H1 (cell line): Measurements from ENCODE around the gene HELT. TPM values are rescaled to one million over a fixed set of nuclear protein-coding genes. Genes with fewer than 3 reads are reported as not detected.

Source experiments
- BACH1 ChIP-seq: IDR thresholded peaks from 2 replicates; pipeline ENCODE4 v1.6.1; 2012; ENCODE audit warnings: low read length, improper control_type of control experiment
- CBX8 ChIP-seq: fragments of 300-800, 300-1000 bp; sonication (generic); IDR thresholded peaks from 2 replicates; pipeline ENCODE4 v1.7.1; 2016; ENCODE audit warnings: low read depth, low read length, borderline replicate concordance
- E2F6 ChIP-seq: IDR thresholded peaks from 2 replicates; pipeline ENCODE4 v1.6.1; 2012; ENCODE audit warnings: inconsistent platforms
- EP300 ChIP-seq, 2 experiments: IDR thresholded peaks; 1 replicate in 1 of 2; 2 replicates in 1 of 2; pipeline ENCODE4 v1.6.1; 2011 to 2012; ENCODE audit warnings: low read depth in 2 of 2, low read length in 2 of 2, mild to moderate bottlenecking in 2 of 2, borderline replicate concordance in 1 of 2, inconsistent platforms in 1 of 2, moderate library complexity in 1 of 2
- HDAC2 ChIP-seq, 2 experiments: fragments of 300-600 bp in 1 of 2; sonication (generic) in 1 of 2; IDR thresholded peaks; 2 replicates each; pipeline ENCODE4 v1.6.1; 2011 to 2012; ENCODE audit warnings: low read depth in 2 of 2, low read length in 2 of 2, mild to moderate bottlenecking in 2 of 2, moderate library complexity in 2 of 2, borderline replicate concordance in 1 of 2, inconsistent platforms in 1 of 2
- JUN ChIP-seq: IDR thresholded peaks from 2 replicates; pipeline ENCODE4 v1.6.1; 2011; ENCODE audit warnings: low read depth, mild to moderate bottlenecking, improper control_type of control experiment, low read length
- KDM4A ChIP-seq: IDR thresholded peaks from one replicate; pipeline ENCODE4 v1.7.1; 2012; ENCODE audit warnings: low read depth, mild to moderate bottlenecking, moderate library complexity, low read length, inconsistent platforms; ENCODE audit not compliant: severe bottlenecking
- RFX5 ChIP-seq: IDR thresholded peaks from 2 replicates; pipeline ENCODE4 v1.6.1; 2011; ENCODE audit warnings: low read depth, low read length, improper control_type of control experiment, borderline replicate concordance
- RNF2 ChIP-seq: fragments of 200-900, 300-1000 bp; sonication (generic); IDR thresholded peaks from 2 replicates; pipeline ENCODE4 v1.7.1; 2016; ENCODE audit warnings: borderline replicate concordance, low read depth, mild to moderate bottlenecking, antibody characterized with exemption, low read length; ENCODE audit not compliant: poor library complexity, severe bottlenecking; ENCODE audit errors: missing control alignments
- SIRT6 ChIP-seq: IDR thresholded peaks from one replicate; pipeline ENCODE4 v1.7.1; 2012; ENCODE audit warnings: low read length, inconsistent platforms
- SP2 ChIP-seq: IDR thresholded peaks from 2 replicates; pipeline ENCODE4 v1.6.1; 2012; ENCODE audit warnings: mild to moderate bottlenecking, low read length, inconsistent platforms
- TAF1 ChIP-seq: IDR thresholded peaks from 2 replicates; pipeline ENCODE4 v1.6.1; 2011; ENCODE audit warnings: mild to moderate bottlenecking, low read depth, low read length
- TEAD4 ChIP-seq: IDR thresholded peaks from 2 replicates; pipeline ENCODE4 v1.6.1; 2012; ENCODE audit warnings: low read depth, low read length, inconsistent platforms, mixed read lengths
- ZNF274 ChIP-seq: IDR thresholded peaks from 2 replicates; pipeline ENCODE4 v1.7.0; 2012; ENCODE audit warnings: low read length, borderline replicate concordance; ENCODE audit errors: extremely low read depth
- polyA plus RNA-seq, 7 experiments: library from polyadenylated mRNA; depleted of rRNA in 3 of 7; stranded (reverse) in 5 of 7; unstranded in 2 of 7; fragments of >200 nt in 5 of 7; fragments of 200-250 nt in 2 of 7; gene quantifications; 1 replicate in 5 of 7; 2 replicates in 1 of 7; 4 replicates in 1 of 7; pipeline versions ENCODE4 v1.2.1 to v1.2.3, GENCODE V29; 2011 to 2013; ENCODE audit warnings: missing spikeins in 2 of 7, mixed read lengths in 2 of 7
- total RNA-seq: library from RNA; stranded (reverse); fragmentation: NEBNext Ultra II Directional; extraction: Animal tissue kit (Norgen Biotek cat#: 25700); gene quantifications from 2 replicates; pipeline ENCODE4 v1.2.1, GENCODE V29; 2021
- TF ChIP-seq, protein P1 (sequence below): IDR thresholded peaks from 2 replicates; pipeline ENCODE4 v1.6.1; 2012; ENCODE audit warnings: inconsistent platforms
- TF ChIP-seq, protein P2 (sequence below), 3 experiments: IDR thresholded peaks; 1 replicate in 2 of 3; 2 replicates in 1 of 3; pipeline versions ENCODE4 v1.5.1 to v1.6.1; 2011; ENCODE audit warnings: low read length in 3 of 3, mild to moderate bottlenecking in 3 of 3, inconsistent platforms in 2 of 3, low read depth in 1 of 3, moderate library complexity in 1 of 3; ENCODE audit not compliant: insufficient read depth in 1 of 3; ENCODE audit errors: control extremely low read depth in 1 of 3

The HELT gene
- total and polyA plus RNA-seq, 2 of the 8 experiments (the other 6 are each of a cell fraction or from before 2014, with no cell fraction given) = 0.32 to 0.35 TPM

- TF ChIP-seq BACH1 = no peak
- no peak for TF ChIP-seq HDAC2 (IDR thresholded peaks at IDR 0.05; ENCODE audit: borderline replicate concordance in 1 of 2, low read depth in 2 of 2, low read length in 2 of 2)
- TF ChIP-seq, protein P1, sequence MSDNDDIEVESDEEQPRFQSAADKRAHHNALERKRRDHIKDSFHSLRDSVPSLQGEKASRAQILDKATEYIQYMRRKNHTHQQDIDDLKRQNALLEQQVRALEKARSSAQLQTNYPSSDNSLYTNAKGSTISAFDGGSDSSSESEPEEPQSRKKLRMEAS = peak; percentile 92
- no peak for TF ChIP-seq RFX5
- TF ChIP-seq SP2 = no peak
- TF ChIP-seq, protein P2, sequence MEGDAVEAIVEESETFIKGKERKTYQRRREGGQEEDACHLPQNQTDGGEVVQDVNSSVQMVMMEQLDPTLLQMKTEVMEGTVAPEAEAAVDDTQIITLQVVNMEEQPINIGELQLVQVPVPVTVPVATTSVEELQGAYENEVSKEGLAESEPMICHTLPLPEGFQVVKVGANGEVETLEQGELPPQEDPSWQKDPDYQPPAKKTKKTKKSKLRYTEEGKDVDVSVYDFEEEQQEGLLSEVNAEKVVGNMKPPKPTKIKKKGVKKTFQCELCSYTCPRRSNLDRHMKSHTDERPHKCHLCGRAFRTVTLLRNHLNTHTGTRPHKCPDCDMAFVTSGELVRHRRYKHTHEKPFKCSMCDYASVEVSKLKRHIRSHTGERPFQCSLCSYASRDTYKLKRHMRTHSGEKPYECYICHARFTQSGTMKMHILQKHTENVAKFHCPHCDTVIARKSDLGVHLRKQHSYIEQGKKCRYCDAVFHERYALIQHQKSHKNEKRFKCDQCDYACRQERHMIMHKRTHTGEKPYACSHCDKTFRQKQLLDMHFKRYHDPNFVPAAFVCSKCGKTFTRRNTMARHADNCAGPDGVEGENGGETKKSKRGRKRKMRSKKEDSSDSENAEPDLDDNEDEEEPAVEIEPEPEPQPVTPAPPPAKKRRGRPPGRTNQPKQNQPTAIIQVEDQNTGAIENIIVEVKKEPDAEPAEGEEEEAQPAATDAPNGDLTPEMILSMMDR (IDR thresholded peaks at IDR 0.05; ENCODE audit: control extremely low read depth in 1 of 3, insufficient read depth in 1 of 3, low read depth in 1 of 3, low read length in 3 of 3) = no peak
- peak; percentile 99 for TF ChIP-seq E2F6
- TF ChIP-seq CBX8 = no peak
- no peak for TF ChIP-seq RNF2
- TF ChIP-seq JUN = no peak
- no peak for TF ChIP-seq ZNF274
- TF ChIP-seq TAF1 = no peak
- no peak for TF ChIP-seq SIRT6
- peak; percentile 48 for TF ChIP-seq KDM4A
- TF ChIP-seq TEAD4 = no peak
- no peak for TF ChIP-seq EP300 (IDR thresholded peaks at IDR 0.05; ENCODE audit: borderline replicate concordance in 1 of 2, low read depth in 2 of 2, low read length in 2 of 2)
Observed at GRCh38 chr4:185017964-185018772, at the start of gene HELT (continued).
